Vagina (tissue), 2 donors: ENCODE results near the gene SST.

Experiments
- CTCF ChIP-seq, 3 experiments: fragments of 450-650 bp in 2 of 3; fragments of 200-600 bp in 1 of 3; sonication (generic) in 1 of 3; IDR thresholded peaks; one replicate each; pipeline ENCODE4 v1.5.1; 2017 to 2019; ENCODE audit warnings: antibody characterized with exemption in 3 of 3, mild to moderate bottlenecking in 2 of 3, moderate library complexity in 2 of 3
- POLR2A ChIP-seq, 2 donors: fragments of 450-650 bp; IDR thresholded peaks; one replicate each; pipeline ENCODE4 v1.6.1; 2017; ENCODE audit warnings: antibody characterized with exemption in 2 of 2, mild to moderate bottlenecking in 2 of 2, moderate library complexity in 2 of 2
- POLR2AphosphoS5 ChIP-seq, 2 donors: sonication (generic); formaldehyde crosslinking; IDR thresholded peaks; one replicate each; pipeline ENCODE4 v1.9.0; 2017; ENCODE audit warnings: antibody characterized with exemption in 2 of 2, mild to moderate bottlenecking in 2 of 2, low read depth in 1 of 2; ENCODE audit not compliant: insufficient read depth in 1 of 2

GRCh38 chr3:187684444-187684843 is 14.2 kb upstream of the SST start:
- TF ChIP-seq CTCF (IDR thresholded peaks at IDR 0.05) (no peak), POLR2A (IDR thresholded peaks at IDR 0.05) (no peak), POLR2AphosphoS5 (IDR thresholded peaks at IDR 0.05; ENCODE audit: insufficient read depth in 1 of 2, low read depth in 1 of 2) (no peak)
